Measurements from ENCODE around the gene ATG2B.

Gene ATG2B, protein sequence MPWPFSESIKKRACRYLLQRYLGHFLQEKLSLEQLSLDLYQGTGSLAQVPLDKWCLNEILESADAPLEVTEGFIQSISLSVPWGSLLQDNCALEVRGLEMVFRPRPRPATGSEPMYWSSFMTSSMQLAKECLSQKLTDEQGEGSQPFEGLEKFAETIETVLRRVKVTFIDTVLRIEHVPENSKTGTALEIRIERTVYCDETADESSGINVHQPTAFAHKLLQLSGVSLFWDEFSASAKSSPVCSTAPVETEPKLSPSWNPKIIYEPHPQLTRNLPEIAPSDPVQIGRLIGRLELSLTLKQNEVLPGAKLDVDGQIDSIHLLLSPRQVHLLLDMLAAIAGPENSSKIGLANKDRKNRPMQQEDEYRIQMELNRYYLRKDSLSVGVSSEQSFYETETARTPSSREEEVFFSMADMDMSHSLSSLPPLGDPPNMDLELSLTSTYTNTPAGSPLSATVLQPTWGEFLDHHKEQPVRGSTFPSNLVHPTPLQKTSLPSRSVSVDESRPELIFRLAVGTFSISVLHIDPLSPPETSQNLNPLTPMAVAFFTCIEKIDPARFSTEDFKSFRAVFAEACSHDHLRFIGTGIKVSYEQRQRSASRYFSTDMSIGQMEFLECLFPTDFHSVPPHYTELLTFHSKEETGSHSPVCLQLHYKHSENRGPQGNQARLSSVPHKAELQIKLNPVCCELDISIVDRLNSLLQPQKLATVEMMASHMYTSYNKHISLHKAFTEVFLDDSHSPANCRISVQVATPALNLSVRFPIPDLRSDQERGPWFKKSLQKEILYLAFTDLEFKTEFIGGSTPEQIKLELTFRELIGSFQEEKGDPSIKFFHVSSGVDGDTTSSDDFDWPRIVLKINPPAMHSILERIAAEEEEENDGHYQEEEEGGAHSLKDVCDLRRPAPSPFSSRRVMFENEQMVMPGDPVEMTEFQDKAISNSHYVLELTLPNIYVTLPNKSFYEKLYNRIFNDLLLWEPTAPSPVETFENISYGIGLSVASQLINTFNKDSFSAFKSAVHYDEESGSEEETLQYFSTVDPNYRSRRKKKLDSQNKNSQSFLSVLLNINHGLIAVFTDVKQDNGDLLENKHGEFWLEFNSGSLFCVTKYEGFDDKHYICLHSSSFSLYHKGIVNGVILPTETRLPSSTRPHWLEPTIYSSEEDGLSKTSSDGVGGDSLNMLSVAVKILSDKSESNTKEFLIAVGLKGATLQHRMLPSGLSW (N-terminal part only)

GRCh38 chr14:96362965-96363750, at the start of gene ATG2B, which contains the start of gene GSKIP:
ATG2B (minus strand) TSS chr14:96363341; CDS start chr14:96362976, 365 bp downstream.
GSKIP (plus strand) TSS chr14:96363526; CDS start chr14:96382248, 18,722 bp downstream.
- peak; percentile 77 for DNase-seq

DNA sequence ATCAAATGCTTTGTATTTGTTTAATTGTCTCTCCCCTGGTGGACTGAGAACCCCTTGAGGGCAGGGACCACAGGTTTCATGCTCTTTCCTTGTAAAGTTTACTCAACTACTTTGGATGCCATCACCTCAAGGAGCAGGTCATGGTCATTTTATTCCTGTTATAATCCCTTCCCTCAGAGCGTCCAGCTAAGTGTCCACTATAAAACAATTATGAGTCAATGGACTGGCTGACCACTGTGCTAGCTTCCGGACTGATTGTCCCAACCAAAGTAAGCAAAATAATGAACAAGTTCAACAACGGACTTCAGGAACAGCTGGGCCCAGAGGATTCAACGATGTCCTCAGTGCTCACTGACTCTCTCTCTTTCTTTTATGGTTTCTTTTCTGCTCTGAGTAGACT, 47.0 kb upstream of the ATG2B start:
- no peak for DNase-seq

DNA sequence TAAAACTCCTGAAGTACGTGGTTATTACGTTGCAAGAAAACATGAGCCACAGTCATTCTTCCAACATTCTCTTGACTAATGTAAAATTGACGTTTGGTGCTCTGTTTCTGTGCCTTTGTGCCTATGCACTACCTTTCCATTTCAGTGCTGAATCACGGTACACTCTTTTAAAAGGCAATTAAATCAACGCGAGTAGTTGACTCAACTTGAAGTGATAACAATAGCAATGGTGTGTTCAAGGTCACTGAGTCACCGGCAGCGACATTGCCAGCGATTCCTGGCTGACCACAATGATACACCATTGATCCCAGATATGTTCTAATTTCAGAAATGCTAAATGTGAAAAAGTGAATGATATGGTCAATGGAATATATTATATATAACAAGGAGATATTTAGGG, 46.6 kb upstream of the ATG2B start:
- no peak for DNase-seq

GRCh38 chr14:96408608-96409007, 45.5 kb upstream of the ATG2B start:
- no peak for DNase-seq

DNA sequence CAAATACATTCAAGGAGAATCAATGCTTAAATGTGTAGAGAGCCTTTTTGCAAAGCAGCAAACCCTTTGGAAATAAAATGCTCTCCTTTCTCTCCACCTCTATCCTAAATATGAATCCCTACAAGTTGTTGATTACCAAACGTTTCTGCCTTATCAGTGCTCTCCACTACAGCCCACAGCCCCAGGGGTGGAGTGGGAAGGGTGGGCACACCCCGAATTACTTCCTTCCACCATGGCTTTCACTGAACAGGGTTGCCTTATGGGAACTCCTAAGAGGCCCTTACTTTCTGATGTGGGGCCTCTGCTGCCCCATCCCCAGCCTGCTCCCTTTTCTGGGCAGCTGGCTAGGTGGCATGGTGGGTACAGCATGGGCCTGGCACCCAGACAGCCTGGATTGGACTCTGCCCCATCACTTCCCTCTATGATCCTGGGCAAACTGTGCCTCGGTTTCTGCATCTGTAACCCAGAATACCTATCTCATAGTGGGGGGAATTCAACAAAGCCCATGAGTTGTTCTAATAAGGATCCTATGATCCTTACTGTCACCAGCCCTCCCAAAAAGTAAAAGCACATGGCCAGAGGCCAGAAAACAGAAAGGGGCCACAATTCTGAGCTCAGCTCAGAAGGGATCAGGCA, 44.9 kb upstream of the ATG2B start:
- DNase-seq = no peak

DNA sequence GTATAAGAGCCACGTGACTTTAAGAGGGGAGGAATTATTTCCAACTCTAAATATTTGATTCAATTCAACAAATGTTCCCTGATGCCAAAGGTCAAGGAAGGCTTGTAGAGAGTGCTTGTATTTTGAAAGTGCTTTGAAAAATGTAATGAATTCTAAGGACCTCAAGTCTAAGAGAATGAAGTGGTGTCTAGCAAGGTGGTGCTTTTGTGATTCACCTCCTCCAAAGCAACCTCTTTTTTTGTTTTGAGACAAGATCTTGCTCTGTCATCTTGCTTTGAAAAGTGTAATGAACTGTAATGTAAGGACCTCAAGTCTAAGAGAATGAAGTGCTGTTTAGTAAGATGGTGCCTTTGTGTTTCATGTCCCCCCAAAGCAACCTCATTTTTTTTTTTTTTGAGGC, 42.5 kb upstream of the ATG2B start:
- DNase-seq = no peak

- DNase-seq = no peak
Measured at GRCh38 chr14:96403409-96403808, 40.3 kb upstream of the ATG2B start.

DNA sequence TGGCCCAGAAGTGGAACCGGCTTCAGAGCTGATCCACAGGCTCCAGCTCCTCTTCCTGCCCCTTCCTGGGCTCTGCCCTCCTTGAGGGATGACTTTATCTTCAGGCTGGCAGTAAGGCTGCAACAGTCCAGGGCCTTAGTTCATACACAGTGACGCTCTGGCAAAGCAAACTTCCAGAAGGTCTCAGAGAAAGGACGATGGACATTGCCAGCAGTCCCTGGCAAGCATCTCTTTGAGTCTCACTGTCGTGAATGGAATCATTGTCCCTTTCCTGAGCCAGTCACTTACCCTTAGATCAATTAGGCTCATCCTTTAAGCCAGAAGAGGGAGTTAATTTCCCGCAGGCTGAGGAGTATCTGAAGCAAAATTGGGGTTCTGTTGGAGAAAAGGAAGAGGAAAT, 37.4 kb upstream of the ATG2B start:
- DNase-seq = no peak

DNA sequence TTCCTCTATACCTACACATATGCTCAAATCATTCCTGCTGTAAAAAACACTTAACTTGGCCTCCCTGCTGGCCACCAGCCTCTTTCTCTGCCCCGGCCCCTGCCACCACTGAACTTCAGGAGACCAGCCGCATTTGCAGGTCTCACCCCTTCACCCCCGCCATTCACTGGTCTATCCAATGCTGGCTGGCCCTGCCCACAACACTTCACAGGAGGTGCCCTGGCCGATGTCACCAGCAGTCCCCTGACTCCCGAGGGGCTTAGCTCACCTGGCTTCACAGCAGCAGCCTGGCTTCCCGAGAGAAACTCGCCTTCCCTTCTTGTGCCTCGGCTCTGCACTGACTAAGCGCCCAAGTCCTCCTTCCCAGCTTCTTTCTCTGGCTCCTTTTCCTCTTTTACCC, 36.3 kb upstream of the ATG2B start:
- no peak for DNase-seq

DNA sequence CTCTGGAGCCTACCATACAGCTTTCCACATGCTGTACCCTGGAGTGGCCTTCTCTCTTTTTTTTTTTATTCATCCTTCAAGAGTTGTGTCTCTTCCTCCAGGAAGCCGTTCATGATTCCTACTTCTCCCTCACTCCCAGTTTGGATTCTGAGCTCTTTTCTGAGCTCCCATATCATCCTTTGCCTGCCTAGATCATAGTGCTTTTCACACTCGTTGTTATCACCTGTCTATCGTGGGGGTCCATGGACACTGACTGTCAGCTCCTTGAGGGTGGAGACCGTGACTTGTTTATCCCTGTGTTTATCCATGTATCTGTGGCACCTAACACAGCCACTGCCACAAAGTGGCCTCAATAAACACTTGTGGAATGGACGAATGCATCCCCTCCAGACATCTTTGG, 35.8 kb upstream of the ATG2B start:
- no peak for DNase-seq

DNA sequence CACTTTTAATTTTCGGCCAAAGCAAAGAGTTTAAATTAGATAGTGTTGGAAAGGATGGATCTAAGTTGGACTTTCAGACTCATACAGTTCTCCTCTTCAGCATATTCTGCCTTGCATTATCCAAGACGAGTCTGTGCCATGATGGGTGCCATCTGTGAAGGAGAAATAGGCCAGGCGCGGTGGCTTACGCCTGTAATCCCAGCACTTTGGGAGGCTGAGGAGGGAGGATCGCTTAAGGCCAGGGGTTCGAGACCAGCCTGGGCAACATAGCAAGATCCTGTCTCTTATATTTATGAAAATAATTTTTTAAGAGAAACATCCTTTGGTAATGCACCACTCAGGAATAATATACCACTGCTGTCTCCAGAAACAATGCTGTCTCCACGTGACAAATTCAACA, 35.3 kb upstream of the ATG2B start:
- DNase-seq = no peak

DNA sequence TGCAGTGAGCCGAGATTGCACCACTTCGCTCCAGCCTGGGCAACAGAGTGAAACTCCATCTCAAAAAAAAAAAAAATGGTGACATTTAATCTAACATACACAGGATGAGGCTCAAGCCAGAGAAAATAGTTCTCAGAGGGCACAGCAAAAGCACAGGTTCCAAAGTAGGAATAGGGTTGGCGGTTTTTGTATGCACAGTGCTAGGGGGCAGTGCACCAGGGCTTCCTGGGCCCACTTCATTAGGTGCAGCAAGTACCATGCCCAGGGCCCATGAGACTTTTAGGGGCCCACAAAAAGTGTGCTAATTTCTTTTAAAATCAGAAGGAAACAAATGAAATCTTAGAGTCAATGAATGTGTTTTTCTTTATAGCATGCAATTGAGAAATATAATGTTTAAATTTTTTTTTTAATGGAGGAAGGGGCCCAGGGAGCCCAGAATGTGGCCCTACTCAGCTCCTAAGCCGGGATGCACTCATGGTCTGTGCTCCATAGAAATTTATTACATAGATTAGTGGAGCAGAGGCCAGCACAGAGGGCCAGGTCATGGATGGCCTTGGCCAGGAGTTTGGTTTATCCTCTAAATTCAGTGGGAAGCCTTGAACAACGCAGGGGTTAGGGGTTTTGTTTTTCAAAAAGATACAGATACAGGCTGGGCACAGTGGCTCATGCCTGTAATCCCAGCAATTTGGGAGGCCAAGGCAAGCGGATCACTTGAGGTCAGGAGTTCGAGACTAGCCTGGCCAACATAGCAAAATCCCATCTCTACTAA, 31.1 kb upstream of the ATG2B start:
- no peak for DNase-seq

GRCh38 chr14:96393071-96393691, 30.0 kb upstream of the ATG2B start:
- DNase-seq = no peak

DNA sequence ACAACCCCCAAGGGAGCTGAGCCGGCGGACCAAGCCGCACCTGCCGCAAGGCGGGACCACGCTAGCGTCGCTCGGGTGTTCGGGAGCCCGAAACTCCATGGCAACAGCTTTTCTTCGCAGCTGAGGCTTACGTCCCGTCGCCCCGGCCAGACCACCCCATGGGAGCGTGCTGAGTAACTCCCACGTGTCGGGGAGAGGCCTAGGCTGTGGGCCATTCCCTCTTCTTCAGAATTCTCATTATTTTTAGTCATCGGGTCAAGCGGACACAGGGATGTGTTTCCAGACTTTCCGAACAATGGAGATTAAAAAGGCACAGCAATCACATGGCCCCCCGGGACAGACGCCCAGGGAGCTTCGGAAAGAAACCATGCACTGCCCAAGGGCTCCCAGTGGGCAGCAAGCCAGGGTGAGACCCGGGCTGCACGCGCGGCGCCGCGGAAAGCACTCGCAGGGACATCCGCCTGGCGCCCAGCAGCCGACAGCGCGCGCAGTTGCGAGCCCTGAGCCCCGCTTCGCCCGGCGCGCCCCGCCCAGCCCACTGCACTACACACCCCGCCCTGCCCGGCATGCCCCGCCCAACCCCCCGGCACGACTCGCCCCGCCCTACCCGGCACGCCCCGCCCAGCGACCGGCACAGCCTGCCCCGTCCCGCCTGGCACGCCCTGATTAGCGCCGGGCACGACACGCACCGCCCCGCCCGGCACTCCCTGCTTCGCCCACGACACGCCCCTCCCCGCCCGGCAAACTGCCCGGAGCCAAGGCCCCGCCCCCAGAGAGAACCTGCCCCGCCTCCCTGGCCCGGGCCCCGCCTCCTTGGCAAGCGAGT, 28.4 kb upstream of the ATG2B start:
- DNase-seq = peak; percentile 78

- peak; percentile 24 for DNase-seq
Measured at GRCh38 chr14:96390965-96391292, 27.8 kb upstream of the ATG2B start.

GRCh38 chr14:96385385-96385784, 22.2 kb upstream of the ATG2B start:
- no peak for DNase-seq

DNA sequence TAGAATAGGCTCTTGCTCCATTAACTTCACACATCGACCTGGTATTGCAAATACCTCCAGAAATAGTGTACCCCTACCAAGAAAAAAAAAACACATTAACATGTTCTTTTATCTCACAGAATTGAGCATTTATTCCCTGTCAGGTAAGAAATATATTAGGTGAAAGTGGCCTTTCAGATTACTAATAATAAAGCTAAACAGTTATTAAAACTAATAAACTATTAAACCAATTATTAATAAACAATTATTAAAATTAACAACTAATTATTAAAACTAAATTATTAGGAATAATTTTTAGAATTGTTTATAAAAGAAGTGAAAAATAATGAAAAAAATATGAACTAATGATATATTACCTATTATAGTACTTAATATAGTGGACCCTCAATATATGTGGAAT, 21.6 kb upstream of the ATG2B start:
- DNase-seq = no peak

DNA sequence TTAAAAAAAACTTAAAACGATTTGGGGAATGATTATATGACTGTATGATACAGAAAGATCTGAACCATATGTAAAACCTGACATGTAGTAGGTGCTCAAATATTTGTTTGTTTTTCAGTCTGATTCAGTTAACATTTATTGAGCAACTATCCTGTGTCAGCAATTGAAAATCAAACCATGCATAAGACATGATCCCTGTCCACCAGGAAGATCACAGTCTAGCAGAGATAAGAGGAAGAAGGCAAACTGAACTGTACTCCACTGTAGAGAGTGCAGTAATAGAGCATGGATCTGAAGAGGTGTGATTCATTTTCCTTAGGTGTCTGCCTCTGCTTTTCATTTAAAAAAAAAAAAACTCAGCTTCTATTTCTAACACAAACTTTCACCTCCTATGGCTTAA, 20.9 kb upstream of the ATG2B start:
- DNase-seq = no peak

GRCh38 chr14:96383445-96383844, 20.3 kb upstream of the ATG2B start:
- no peak for DNase-seq

- no peak for DNase-seq
Measured at GRCh38 chr14:96380735-96381134, 17.6 kb upstream of the ATG2B start.
